Bone marrow (tissue), 2 donors: ENCODE data around the gene MRPS30.
"Not testable (repeated sequence)": the region's sequence is repeated elsewhere in the genome, so short reads cannot be mapped to it uniquely, and the experiment has no call there.

ENCODE experiments used
- DNase-seq, 2 donors: peaks; one replicate each; lab custom pipeline; 2025; lab: John Stamatoyannopoulos, UW

The MRPS30 gene

GRCh38 chr5:44821164-44821563, 12.4 kb downstream of the MRPS30 start:
- no peak for DNase-seq

- not testable (repeated sequence) for DNase-seq
These were observed 15.9 kb downstream of the MRPS30 start for GRCh38 chr5:44824662-44825061.

- no peak for DNase-seq
These were observed 18.9 kb downstream of the MRPS30 start for GRCh38 chr5:44827681-44828080.

GRCh38 chr5:44828719-44829118, 20.0 kb downstream of the MRPS30 start:
- DNase-seq, result no peak

- no peak for DNase-seq
These were observed 22.2 kb downstream of the MRPS30 start for GRCh38 chr5:44830951-44831350.

- no peak for DNase-seq
These were observed 24.5 kb downstream of the MRPS30 start for GRCh38 chr5:44833249-44833648.

- no peak for DNase-seq
These were observed 26.9 kb downstream of the MRPS30 start for GRCh38 chr5:44835693-44836092.

- DNase-seq, result no peak
These were observed 30.4 kb downstream of the MRPS30 start for GRCh38 chr5:44839018-44839681.

- no peak for DNase-seq
These were observed 33.9 kb downstream of the MRPS30 start for GRCh38 chr5:44842496-44843282.

- DNase-seq, result no peak
These were observed 36.0 kb downstream of the MRPS30 start for GRCh38 chr5:44844744-44845143.

GRCh38 chr5:44845777-44846176, 37.0 kb downstream of the MRPS30 start:
- DNase-seq, result no peak

GRCh38 chr5:44847206-44847852, 38.6 kb downstream of the MRPS30 start:
- no peak for DNase-seq

GRCh38 chr5:44860267-44860666, 51.5 kb downstream of the MRPS30 start:
- no peak for DNase-seq

GRCh38 chr5:44862808-44863207, 54.1 kb downstream of the MRPS30 start:
- DNase-seq, result no peak
